ENCODE data around the gene SIAE.
A peak's percentile ranks its signal among the peaks of the same experiment; 100 is the strongest.

SIAE gene

GRCh38 chr11:124669193-124669592 lies 4.3 kb downstream of the SIAE start:
- DNase-seq (ENCODE audit: low read depth), result peak; percentile 61
- TF ChIP-seq CTCF (IDR thresholded peaks at IDR 0.05; ENCODE audit: insufficient read depth, low read depth, low read length, missing control alignments), result peak; percentile 84
- no peak overlapping the region for H3K4me3 ChIP-seq (ENCODE audit: low read length)

- no peak overlapping the region for H3K4me3 ChIP-seq (ENCODE audit: low read length)
- TF ChIP-seq CTCF (IDR thresholded peaks at IDR 0.05; ENCODE audit: insufficient read depth, low read depth, low read length, missing control alignments), result no peak
- no peak for DNase-seq (ENCODE audit: low read depth)
Observed at GRCh38 chr11:124667601-124668000, 5.9 kb downstream of the SIAE start.

GRCh38 chr11:124663861-124664260 lies 9.7 kb downstream of the SIAE start:
- no peak for DNase-seq (ENCODE audit: low read depth)
- TF ChIP-seq CTCF (IDR thresholded peaks at IDR 0.05; ENCODE audit: insufficient read depth, low read depth, low read length, missing control alignments), result no peak
- H3K4me3 ChIP-seq (ENCODE audit: low read length), result no peak overlapping the region

- no peak for TF ChIP-seq CTCF (IDR thresholded peaks at IDR 0.05; ENCODE audit: insufficient read depth, low read depth, low read length, missing control alignments)
- H3K4me3 ChIP-seq (ENCODE audit: low read length), result no peak overlapping the region
- no peak for DNase-seq (ENCODE audit: low read depth)
Observed at GRCh38 chr11:124662106-124662505, 11.4 kb downstream of the SIAE start.

GRCh38 chr11:124661553-124661952 lies 12.0 kb downstream of the SIAE start:
- no peak for TF ChIP-seq CTCF (IDR thresholded peaks at IDR 0.05; ENCODE audit: insufficient read depth, low read depth, low read length, missing control alignments)
- DNase-seq (ENCODE audit: low read depth), result no peak
- H3K4me3 ChIP-seq (ENCODE audit: low read length), result no peak overlapping the region

GRCh38 chr11:124658986-124659385 lies 14.6 kb downstream of the SIAE start:
- no peak for TF ChIP-seq CTCF (IDR thresholded peaks at IDR 0.05; ENCODE audit: insufficient read depth, low read depth, low read length, missing control alignments)
- DNase-seq (ENCODE audit: low read depth), result no peak
- H3K4me3 ChIP-seq (ENCODE audit: low read length), result no peak overlapping the region

GRCh38 chr11:124658501-124658900 lies 15.0 kb downstream of the SIAE start:
- no peak for TF ChIP-seq CTCF (IDR thresholded peaks at IDR 0.05; ENCODE audit: insufficient read depth, low read depth, low read length, missing control alignments)
- no peak overlapping the region for H3K4me3 ChIP-seq (ENCODE audit: low read length)
- no peak for DNase-seq (ENCODE audit: low read depth)
